Activated CD8-positive, alpha-beta T cell treated with anti-CD3 and anti-CD28 coated beads for 36 hours (primary cell): Measurements from ENCODE around the gene IL13. TPM values are rescaled to one million over a fixed set of nuclear protein-coding genes. Genes with fewer than 3 reads are reported as not detected.

Source experiments
- ATAC-seq: fragments of 200-7000 bp; cut with Tn5 transposase; one replicate; pipeline ENCODE4 v1.10.0; 2021; ENCODE audit warnings: mild to moderate bottlenecking, moderate library complexity
- CTCF ChIA-PET: fragments of 350-600 bp; sonication (Branson Sonifier 250); formaldehyde crosslinking; loops from one replicate; lab custom pipeline; 2021; ENCODE audit warnings: antibody characterized with exemption; lab: Charles Lee
- POLR2A ChIA-PET: fragments of 350-600 bp; sonication (Branson Sonifier 250); formaldehyde crosslinking; loops from one replicate; lab custom pipeline; 2021; ENCODE audit warnings: antibody characterized with exemption; lab: Charles Lee
- DNase-seq: peaks from one replicate; pipeline ENCODE4 v3.0.0-alpha.2; 2020
- H3K27ac Mint-ChIP-seq: one replicate; pipeline ENCODE4 v1.8.0; 2021; ENCODE audit warnings: mild to moderate bottlenecking, mixed read lengths
- H3K27me3 Mint-ChIP-seq: one replicate; pipeline ENCODE4 v1.8.0; 2021; ENCODE audit warnings: mixed read lengths
- H3K36me3 Mint-ChIP-seq: one replicate; pipeline ENCODE4 v1.8.0; 2021; ENCODE audit warnings: low read depth, mixed read lengths
- H3K4me1 Mint-ChIP-seq: one replicate; pipeline ENCODE4 v1.8.0; 2021; ENCODE audit warnings: low read depth, mixed read lengths
- H3K4me3 Mint-ChIP-seq: one replicate; pipeline ENCODE4 v1.8.0; 2021; ENCODE audit warnings: mild to moderate bottlenecking, moderate library complexity, mixed read lengths
- H3K9me3 Mint-ChIP-seq: one replicate; pipeline ENCODE4 v1.8.0; 2021; ENCODE audit warnings: mixed read lengths
- CTCF ChIP-seq: fragments of 200-600 bp; IDR thresholded peaks from one replicate; pipeline ENCODE4 v1.8.0; 2022; ENCODE audit warnings: antibody characterized with exemption, mild to moderate bottlenecking
- intact Hi-C: fragments of 100-400 bp; cut with micrococcal nuclease; formaldehyde crosslinking; loops from one replicate; pipeline ENCODE4 v1.10.0; 2022
- total RNA-seq, 2 experiments: library from RNA; stranded (reverse); gene quantifications; one replicate each; pipeline ENCODE4 v1.2.3, GENCODE V29; 2021

Gene IL13
- total RNA-seq, 2 experiments from 2014 or later, result 4.8 to 6.5 TPM

- H3K4me3 Mint-ChIP-seq, result no peak overlapping the region
- intact Hi-C loops, result no loop called here
- no peaks in the 10 kb centered on the region for H3K27me3 Mint-ChIP-seq
- POLR2A ChIA-PET, result interaction anchor here (1.1 to 1.3 kb wide), 2 partner anchors 8 to 30 kb away, joined by 4 to 5 read pairs; partner anchors contain the start of gene IL4
- no peak for TF ChIP-seq CTCF
- no peaks in the 10 kb centered on the region for H3K36me3 Mint-ChIP-seq
- peaks cover 40% of the 10 kb centered on the region for H3K4me1 Mint-ChIP-seq
- H3K9me3 Mint-ChIP-seq, result no peaks in the 10 kb centered on the region
- no peak overlapping the region for H3K27ac Mint-ChIP-seq
- ATAC-seq (no peak), DNase-seq (no peak)
- CTCF ChIA-PET, result interaction anchor here (0.9 to 1.2 kb wide), 2 partner anchors 14 to 138 kb away, joined by 3 read pairs; no protein-coding TSS in a partner anchor
Observed at GRCh38 chr5:132665574-132666080, 7.7 kb downstream of the IL13 start.

DNA sequence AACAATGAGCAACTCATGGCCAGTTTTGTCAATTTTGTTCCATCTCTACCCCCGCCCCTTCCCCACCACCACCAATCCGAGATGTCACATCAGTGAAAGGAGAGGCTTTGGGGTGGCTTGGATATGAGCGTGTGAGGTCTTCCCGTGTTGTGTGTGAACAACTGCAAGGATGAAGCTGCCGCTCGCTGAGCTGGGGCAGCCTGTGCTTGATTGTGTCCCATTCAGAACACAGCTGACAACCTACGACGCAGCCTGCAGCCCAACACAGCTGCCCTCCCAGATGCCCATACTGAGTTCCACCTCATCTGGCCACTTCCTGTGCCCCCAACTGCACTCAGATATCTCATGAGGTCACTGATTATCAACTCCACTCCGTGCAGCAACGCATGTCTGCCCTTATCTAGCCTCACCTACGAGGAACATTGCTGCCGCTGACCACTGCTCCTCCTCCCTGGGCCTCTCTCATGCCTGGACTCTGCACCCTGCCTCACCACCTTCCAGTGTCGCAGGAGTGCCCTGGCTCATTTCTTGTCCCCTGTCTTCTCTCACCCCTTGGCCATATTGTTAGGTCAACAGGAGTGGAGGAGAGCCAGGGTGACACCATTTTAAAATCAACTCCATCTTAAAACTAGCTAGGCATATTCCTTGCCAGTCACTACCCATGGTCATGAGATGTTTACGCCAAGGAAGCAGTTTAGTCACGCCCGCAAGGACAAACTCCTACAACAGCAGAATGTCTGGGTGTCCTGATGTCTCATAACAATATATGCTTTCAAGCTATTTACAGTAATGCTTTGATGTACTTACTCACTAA, 8.5 kb downstream of the IL13 start:
- DNase-seq (no peak), ATAC-seq (no peak)
- Mint-ChIP-seq H3K27ac (no peak overlapping the region), H3K9me3 (no peaks in the 10 kb centered on the region), H3K4me3 (no peak overlapping the region), H3K36me3 (no peaks in the 10 kb centered on the region), H3K27me3 (no peaks in the 10 kb centered on the region), H3K4me1 (peaks cover 31% of the 10 kb centered on the region)
- ChIA-PET POLR2A (interaction anchor here (0.8 to 1.3 kb wide), 3 partner anchors 10 to 31 kb away, joined by 4 to 5 read pairs (median 4); no protein-coding TSS in a partner anchor), CTCF (interaction anchor here (0.7 to 1.2 kb wide), 2 partner anchors 139 to 154 kb away, joined by 3 read pairs; no protein-coding TSS in a partner anchor)
- no peak for TF ChIP-seq CTCF
- intact Hi-C loops, result no loop called here

GRCh38 chr5:132667309-132667708, 9.3 kb downstream of the IL13 start:
- Mint-ChIP-seq H3K9me3 (no peaks in the 10 kb centered on the region), H3K4me3 (no peak overlapping the region), H3K4me1 (peaks cover 23% of the 10 kb centered on the region), H3K27ac (no peak overlapping the region), H3K36me3 (no peaks in the 10 kb centered on the region), H3K27me3 (no peaks in the 10 kb centered on the region)
- CTCF ChIA-PET, result interaction anchor here (0.7 kb wide), 1 partner anchor 153 kb away, joined by 3 read pairs; no protein-coding TSS in a partner anchor
- ATAC-seq, result no peak
- intact Hi-C loops, result no loop called here
- POLR2A ChIA-PET, result interaction anchor here (0.8 to 1.3 kb wide), 3 partner anchors 10 to 32 kb away, joined by 4 to 5 read pairs (median 4); no protein-coding TSS in a partner anchor
- no peak for DNase-seq
- TF ChIP-seq CTCF, result no peak

DNA sequence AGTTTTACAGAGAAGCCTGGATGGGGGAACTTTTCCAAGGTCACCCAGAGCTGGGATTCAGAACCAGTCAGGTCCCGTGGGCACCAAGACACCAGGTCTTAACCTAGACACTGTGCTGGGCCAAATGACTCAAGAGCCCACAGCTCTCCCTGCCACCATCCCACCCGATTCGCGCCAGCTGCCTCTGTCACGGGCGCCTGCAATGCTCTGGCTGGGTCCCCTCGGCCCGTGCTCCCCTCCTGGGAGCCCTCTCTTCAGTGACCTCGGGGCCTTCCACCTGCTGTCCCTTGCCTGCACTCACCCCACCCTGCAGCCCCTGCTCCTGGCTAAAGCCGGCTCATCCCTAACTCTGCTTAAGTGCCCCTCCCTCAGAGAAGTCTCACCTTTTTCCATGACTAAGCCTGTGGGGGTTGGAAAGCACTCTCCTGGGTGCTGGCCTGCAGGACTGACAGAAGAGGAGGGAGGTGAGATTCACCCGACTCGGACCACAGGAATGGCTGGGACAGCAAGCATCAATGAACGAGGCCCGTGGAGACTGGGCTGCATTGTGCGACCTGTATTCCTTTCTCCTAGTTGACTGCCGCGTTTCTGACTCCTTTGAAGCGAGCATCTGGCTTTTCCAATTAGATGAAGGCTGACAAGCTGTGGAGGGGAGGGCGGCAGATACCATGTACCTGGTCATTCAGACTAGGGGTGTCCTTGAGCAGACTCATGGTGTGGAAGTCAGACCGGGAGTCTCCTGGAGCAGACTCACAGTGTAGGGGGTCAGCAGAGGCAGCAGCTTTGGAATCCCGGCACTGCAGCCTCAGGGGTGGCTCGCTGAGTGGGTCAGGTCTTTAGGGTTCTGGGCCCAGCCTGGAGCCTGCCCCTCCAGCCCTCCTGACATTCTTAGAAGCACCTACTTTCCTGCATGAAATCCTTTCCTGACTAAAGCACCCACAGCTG, 10.1 kb downstream of the IL13 start:
- ChIA-PET CTCF (no interaction called here), POLR2A (no interaction called here)
- Mint-ChIP-seq H3K4me3 (no peak overlapping the region), H3K9me3 (no peaks in the 10 kb centered on the region), H3K4me1 (peaks cover 17% of the 10 kb centered on the region), H3K27me3 (no peaks in the 10 kb centered on the region), H3K36me3 (no peaks in the 10 kb centered on the region), H3K27ac (no peak overlapping the region)
- no peak for ATAC-seq
- intact Hi-C loops, result no loop called here
- no peak for TF ChIP-seq CTCF
- no peak for DNase-seq
